ENCODE results near the gene PLCB4.

Gene PLCB4

GRCh38 chr20:9179193-9179802 is 110.4 kb downstream of the PLCB4 start:
- no peak for DNase-seq (ENCODE audit: low spot score)

- no peak for DNase-seq (ENCODE audit: low spot score)
Measured at GRCh38 chr20:9179867-9180266, 111.0 kb downstream of the PLCB4 start.

- DNase-seq (ENCODE audit: low spot score), result no peak
Measured at GRCh38 chr20:9180481-9181257, 111.8 kb downstream of the PLCB4 start.

GRCh38 chr20:9185511-9185910 is 116.6 kb downstream of the PLCB4 start:
- DNase-seq (ENCODE audit: low spot score), result no peak

GRCh38 chr20:9186396-9186795 is 117.5 kb downstream of the PLCB4 start:
- DNase-seq (ENCODE audit: low spot score), result no peak

- no peak for DNase-seq (ENCODE audit: low spot score)
Measured at GRCh38 chr20:9195031-9195430, 126.1 kb downstream of the PLCB4 start.

- no peak for DNase-seq (ENCODE audit: low spot score)
Measured at GRCh38 chr20:9196110-9196509, 127.2 kb downstream of the PLCB4 start.

GRCh38 chr20:9198460-9198859 is 129.6 kb downstream of the PLCB4 start:
- DNase-seq (ENCODE audit: low spot score), result no peak

GRCh38 chr20:9200196-9200595 is 131.3 kb downstream of the PLCB4 start:
- DNase-seq (ENCODE audit: low spot score), result no peak

GRCh38 chr20:9200620-9201019 is 131.7 kb downstream of the PLCB4 start:
- no peak for DNase-seq (ENCODE audit: low spot score)

GRCh38 chr20:9202420-9203080 is 133.7 kb downstream of the PLCB4 start:
- no peak for DNase-seq (ENCODE audit: low spot score)

GRCh38 chr20:9203081-9203447 is 134.2 kb downstream of the PLCB4 start:
- no peak for DNase-seq (ENCODE audit: low spot score)

GRCh38 chr20:9204979-9205378 is 136.1 kb downstream of the PLCB4 start:
- no peak for DNase-seq (ENCODE audit: low spot score)

GRCh38 chr20:9206486-9206885 is 137.6 kb downstream of the PLCB4 start:
- no peak for DNase-seq (ENCODE audit: low spot score)

- no peak for DNase-seq (ENCODE audit: low spot score)
Measured at GRCh38 chr20:9207253-9207652, 138.4 kb downstream of the PLCB4 start.

GRCh38 chr20:9210356-9210755 is 141.5 kb downstream of the PLCB4 start:
- no peak for DNase-seq (ENCODE audit: low spot score)

- DNase-seq (ENCODE audit: low spot score), result no peak
Measured at GRCh38 chr20:9211016-9211760, 142.3 kb downstream of the PLCB4 start.

- no peak for DNase-seq (ENCODE audit: low spot score)
Measured at GRCh38 chr20:9212735-9213134, 143.8 kb downstream of the PLCB4 start.

- no peak for DNase-seq (ENCODE audit: low spot score)
Measured at GRCh38 chr20:9214685-9215084, 145.8 kb downstream of the PLCB4 start.

GRCh38 chr20:9215539-9215938 is 146.7 kb downstream of the PLCB4 start:
- DNase-seq (ENCODE audit: low spot score), result no peak

GRCh38 chr20:9218531-9218961 is 149.7 kb downstream of the PLCB4 start:
- DNase-seq (ENCODE audit: low spot score), result no peak

- DNase-seq (ENCODE audit: low spot score), result no peak
Measured at GRCh38 chr20:9220874-9221547, 152.1 kb downstream of the PLCB4 start.

All from hematopoietic multipotent progenitor cell treated with erythropoietin and hydrocortisone succinate and interleukin-3 and kit ligand, for 15 days (in vitro differentiated cells).